WTC11 (cell line): Measurements from ENCODE around the gene C1GALT1C1L. TPM values are rescaled to one million over a fixed set of nuclear protein-coding genes. Genes with fewer than 3 reads are reported as not detected.

Source experiments
- ATAC-seq: fragments of 200-7000 bp; cut with Tn5 transposase; 2 replicates; pipeline ENCODE4 v1.10.0; 2021; ENCODE audit warnings: mild to moderate bottlenecking, moderate library complexity
- CTCF ChIA-PET: fragments of 300-600 bp; sonication (Branson Sonifier 250); formaldehyde crosslinking; loops from one replicate; lab custom pipeline; 2021; ENCODE audit warnings: antibody characterized with exemption; lab: Charles Lee
- POLR2A ChIA-PET: fragments of 350-600 bp; sonication (Branson Sonifier 250); formaldehyde crosslinking; loops from one replicate; lab custom pipeline; 2021; ENCODE audit warnings: antibody characterized with exemption; lab: Charles Lee
- DNase-seq: peaks from one replicate; pipeline ENCODE4 v3.0.0; 2021; ENCODE audit warnings: low spot score
- H3K27ac Mint-ChIP-seq: 2 replicates; pipeline ENCODE4 v1.8.0; 2021; ENCODE audit warnings: mixed read lengths
- H3K27me3 Mint-ChIP-seq: 2 replicates; pipeline ENCODE4 v1.8.0; 2021; ENCODE audit warnings: low read depth, mild to moderate bottlenecking, moderate library complexity, mixed read lengths
- H3K36me3 Mint-ChIP-seq: 2 replicates; pipeline ENCODE4 v1.8.0; 2021; ENCODE audit warnings: mixed read lengths
- H3K4me1 Mint-ChIP-seq: 2 replicates; pipeline ENCODE4 v1.8.0; 2022; ENCODE audit warnings: mixed read lengths
- H3K4me3 Mint-ChIP-seq: 2 replicates; pipeline ENCODE4 v1.8.0; 2021; ENCODE audit warnings: mild to moderate bottlenecking, moderate library complexity, mixed read lengths
- H3K9me3 Mint-ChIP-seq: 2 replicates; pipeline ENCODE4 v1.8.0; 2021; ENCODE audit warnings: mixed read lengths
- ATF2 ChIP-seq: sonication (generic); formaldehyde crosslinking; IDR thresholded peaks from 2 replicates; pipeline ENCODE4 v1.8.1; 2022; ENCODE audit warnings: low read depth, missing genetic modification reagents, borderline replicate concordance
- CREM ChIP-seq: sonication (generic); formaldehyde crosslinking; IDR thresholded peaks from 2 replicates; pipeline ENCODE4 v1.8.1; 2022; ENCODE audit warnings: mild to moderate bottlenecking, missing genetic modification reagents, moderate library complexity
- E2F5 ChIP-seq: sonication (generic); formaldehyde crosslinking; IDR thresholded peaks from 2 replicates; pipeline ENCODE4 v1.8.1; 2022; ENCODE audit warnings: mild to moderate bottlenecking, moderate library complexity, missing genetic modification reagents
- ELF4 ChIP-seq: sonication (generic); formaldehyde crosslinking; IDR thresholded peaks from 2 replicates; pipeline ENCODE4 v1.8.1; 2022; ENCODE audit warnings: low read depth, mild to moderate bottlenecking, moderate library complexity, missing genetic modification reagents
- HMGXB4 ChIP-seq: sonication (generic); formaldehyde crosslinking; IDR thresholded peaks from 2 replicates; pipeline ENCODE4 v1.8.1; 2023; ENCODE audit warnings: mild to moderate bottlenecking, moderate library complexity, missing genetic modification reagents
- JUN ChIP-seq: sonication (generic); formaldehyde crosslinking; IDR thresholded peaks from 2 replicates; pipeline ENCODE4 v1.8.0; 2023; ENCODE audit warnings: mild to moderate bottlenecking, missing genetic modification reagents
- KAT7 ChIP-seq: sonication (generic); formaldehyde crosslinking; IDR thresholded peaks from 2 replicates; pipeline ENCODE4 v1.8.1; 2023; ENCODE audit warnings: missing genetic modification reagents, mild to moderate bottlenecking, borderline replicate concordance
- MXD4 ChIP-seq: fragments of 250-450 bp; sonication (Bioruptor Pico); IDR thresholded peaks from 2 replicates; pipeline ENCODE4 v1.8.0; 2021; ENCODE audit warnings: mild to moderate bottlenecking, moderate library complexity, borderline replicate concordance
- NR2C2 ChIP-seq: sonication (generic); formaldehyde crosslinking; IDR thresholded peaks from 2 replicates; pipeline ENCODE4 v1.8.0; 2022; ENCODE audit warnings: mild to moderate bottlenecking, missing genetic modification reagents
- PRRX2 ChIP-seq: fragments of 250-450 bp; sonication (Bioruptor Pico); IDR thresholded peaks from 2 replicates; pipeline ENCODE4 v1.8.0; 2021; ENCODE audit warnings: mild to moderate bottlenecking
- TEAD1 ChIP-seq: sonication (generic); formaldehyde crosslinking; IDR thresholded peaks from 2 replicates; pipeline ENCODE4 v1.8.0; 2022; ENCODE audit warnings: mild to moderate bottlenecking, missing genetic modification reagents
- ZNF512 ChIP-seq: sonication (generic); formaldehyde crosslinking; IDR thresholded peaks from 2 replicates; pipeline ENCODE4 v1.8.1; 2022; ENCODE audit warnings: missing genetic modification reagents, borderline replicate concordance
- total RNA-seq: library from RNA; stranded (reverse); gene quantifications from 3 replicates; pipeline ENCODE4 v1.2.3, GENCODE V29; 2021
- TF ChIP-seq, protein P1 (sequence below): fragments of 250-450 bp; sonication (Bioruptor Pico); IDR thresholded peaks from 2 replicates; pipeline ENCODE4 v1.9.0; 2021; ENCODE audit warnings: moderate library complexity, mild to moderate bottlenecking, inconsistent platforms, borderline replicate concordance
- TF ChIP-seq, protein P2 (sequence below): sonication (generic); formaldehyde crosslinking; IDR thresholded peaks from 2 replicates; pipeline ENCODE4 v1.8.1; 2023; ENCODE audit warnings: mild to moderate bottlenecking, missing genetic modification reagents
- TF ChIP-seq, protein P3 (sequence below): sonication (generic); formaldehyde crosslinking; IDR thresholded peaks from 2 replicates; pipeline ENCODE4 v1.8.1; 2023; ENCODE audit warnings: mild to moderate bottlenecking, missing genetic modification reagents, borderline replicate concordance
- TF ChIP-seq, protein P4 (sequence below): fragments of 250-450 bp; sonication (Bioruptor Pico); IDR thresholded peaks from 2 replicates; pipeline ENCODE4 v1.9.0; 2021; ENCODE audit warnings: mild to moderate bottlenecking

Gene C1GALT1C1L
- total RNA-seq, 1 experiment from 2014 or later = 0.44 TPM

DNA sequence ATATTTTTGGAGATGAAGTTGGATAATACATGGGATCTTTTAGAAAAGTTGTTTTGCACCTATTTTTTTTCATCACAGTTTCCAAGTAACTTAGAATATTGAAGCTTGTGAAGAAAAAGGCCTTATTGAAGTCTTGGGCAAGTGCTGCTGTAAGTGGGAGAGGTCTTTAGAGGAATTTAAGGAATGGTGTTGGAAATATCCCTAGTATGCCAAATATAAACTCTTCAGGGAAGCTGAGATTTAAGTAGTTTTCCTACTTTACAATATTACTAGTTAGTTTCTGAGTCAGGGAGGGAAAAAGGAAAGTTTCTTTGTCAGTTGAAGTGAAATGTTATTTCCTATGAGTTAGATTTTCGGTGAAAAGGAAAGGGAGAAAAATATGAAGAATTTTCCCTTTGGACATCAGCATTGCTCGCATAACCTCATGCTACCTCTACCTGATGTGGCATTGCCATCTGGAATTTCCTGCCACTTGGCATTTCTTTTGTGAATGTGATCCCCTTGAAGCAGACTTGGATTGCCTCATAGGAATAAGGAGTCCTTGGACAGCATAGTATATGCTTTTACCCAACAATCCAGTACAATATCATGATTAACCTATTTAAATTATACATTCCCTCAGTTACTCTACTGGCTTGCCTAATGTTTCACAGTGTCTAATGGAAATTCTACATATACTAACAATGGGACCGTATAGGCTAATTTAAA, 27.1 kb downstream of the C1GALT1C1L start:
- ATAC-seq = no peak
- no peaks in the 10 kb centered on the region for H3K27me3 Mint-ChIP-seq
- H3K27ac Mint-ChIP-seq = no peak overlapping the region
- no peak overlapping the region for H3K4me3 Mint-ChIP-seq
- no peaks in the 10 kb centered on the region for H3K4me1 Mint-ChIP-seq
- CTCF ChIA-PET = no interaction called here
- no peak for DNase-seq
- H3K9me3 Mint-ChIP-seq = no peaks in the 10 kb centered on the region
- POLR2A ChIA-PET = no interaction called here
- no peaks in the 10 kb centered on the region for H3K36me3 Mint-ChIP-seq
- TF ChIP-seq TEAD1 (CRISPR knock-in tag) = no peak
- no peak for TF ChIP-seq ELF4 (CRISPR knock-in tag)
- TF ChIP-seq CREM (CRISPR knock-in tag) = no peak
- TF ChIP-seq ZNF512 = no peak
- no peak for TF ChIP-seq HMGXB4
- TF ChIP-seq E2F5 (CRISPR knock-in tag) = no peak
- no peak for TF ChIP-seq KAT7 (CRISPR knock-in tag)
- no peak for TF ChIP-seq ATF2
- no peak for TF ChIP-seq NR2C2 (CRISPR knock-in tag)
- TF ChIP-seq, protein P1, sequence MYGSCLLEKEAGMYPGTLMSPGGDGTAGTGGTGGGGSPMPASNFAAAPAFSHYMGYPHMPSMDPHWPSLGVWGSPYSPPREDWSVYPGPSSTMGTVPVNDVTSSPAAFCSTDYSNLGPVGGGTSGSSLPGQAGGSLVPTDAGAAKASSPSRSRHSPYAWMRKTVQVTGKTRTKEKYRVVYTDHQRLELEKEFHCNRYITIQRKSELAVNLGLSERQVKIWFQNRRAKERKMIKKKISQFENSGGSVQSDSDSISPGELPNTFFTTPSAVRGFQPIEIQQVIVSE (CRISPR knock-in tag) = no peak
- TF ChIP-seq, protein P2, sequence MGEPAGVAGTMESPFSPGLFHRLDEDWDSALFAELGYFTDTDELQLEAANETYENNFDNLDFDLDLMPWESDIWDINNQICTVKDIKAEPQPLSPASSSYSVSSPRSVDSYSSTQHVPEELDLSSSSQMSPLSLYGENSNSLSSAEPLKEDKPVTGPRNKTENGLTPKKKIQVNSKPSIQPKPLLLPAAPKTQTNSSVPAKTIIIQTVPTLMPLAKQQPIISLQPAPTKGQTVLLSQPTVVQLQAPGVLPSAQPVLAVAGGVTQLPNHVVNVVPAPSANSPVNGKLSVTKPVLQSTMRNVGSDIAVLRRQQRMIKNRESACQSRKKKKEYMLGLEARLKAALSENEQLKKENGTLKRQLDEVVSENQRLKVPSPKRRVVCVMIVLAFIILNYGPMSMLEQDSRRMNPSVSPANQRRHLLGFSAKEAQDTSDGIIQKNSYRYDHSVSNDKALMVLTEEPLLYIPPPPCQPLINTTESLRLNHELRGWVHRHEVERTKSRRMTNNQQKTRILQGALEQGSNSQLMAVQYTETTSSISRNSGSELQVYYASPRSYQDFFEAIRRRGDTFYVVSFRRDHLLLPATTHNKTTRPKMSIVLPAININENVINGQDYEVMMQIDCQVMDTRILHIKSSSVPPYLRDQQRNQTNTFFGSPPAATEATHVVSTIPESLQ (CRISPR knock-in tag) = no peak
- TF ChIP-seq, protein P3, sequence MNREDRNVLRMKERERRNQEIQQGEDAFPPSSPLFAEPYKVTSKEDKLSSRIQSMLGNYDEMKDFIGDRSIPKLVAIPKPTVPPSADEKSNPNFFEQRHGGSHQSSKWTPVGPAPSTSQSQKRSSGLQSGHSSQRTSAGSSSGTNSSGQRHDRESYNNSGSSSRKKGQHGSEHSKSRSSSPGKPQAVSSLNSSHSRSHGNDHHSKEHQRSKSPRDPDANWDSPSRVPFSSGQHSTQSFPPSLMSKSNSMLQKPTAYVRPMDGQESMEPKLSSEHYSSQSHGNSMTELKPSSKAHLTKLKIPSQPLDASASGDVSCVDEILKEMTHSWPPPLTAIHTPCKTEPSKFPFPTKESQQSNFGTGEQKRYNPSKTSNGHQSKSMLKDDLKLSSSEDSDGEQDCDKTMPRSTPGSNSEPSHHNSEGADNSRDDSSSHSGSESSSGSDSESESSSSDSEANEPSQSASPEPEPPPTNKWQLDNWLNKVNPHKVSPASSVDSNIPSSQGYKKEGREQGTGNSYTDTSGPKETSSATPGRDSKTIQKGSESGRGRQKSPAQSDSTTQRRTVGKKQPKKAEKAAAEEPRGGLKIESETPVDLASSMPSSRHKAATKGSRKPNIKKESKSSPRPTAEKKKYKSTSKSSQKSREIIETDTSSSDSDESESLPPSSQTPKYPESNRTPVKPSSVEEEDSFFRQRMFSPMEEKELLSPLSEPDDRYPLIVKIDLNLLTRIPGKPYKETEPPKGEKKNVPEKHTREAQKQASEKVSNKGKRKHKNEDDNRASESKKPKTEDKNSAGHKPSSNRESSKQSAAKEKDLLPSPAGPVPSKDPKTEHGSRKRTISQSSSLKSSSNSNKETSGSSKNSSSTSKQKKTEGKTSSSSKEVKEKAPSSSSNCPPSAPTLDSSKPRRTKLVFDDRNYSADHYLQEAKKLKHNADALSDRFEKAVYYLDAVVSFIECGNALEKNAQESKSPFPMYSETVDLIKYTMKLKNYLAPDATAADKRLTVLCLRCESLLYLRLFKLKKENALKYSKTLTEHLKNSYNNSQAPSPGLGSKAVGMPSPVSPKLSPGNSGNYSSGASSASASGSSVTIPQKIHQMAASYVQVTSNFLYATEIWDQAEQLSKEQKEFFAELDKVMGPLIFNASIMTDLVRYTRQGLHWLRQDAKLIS (CRISPR knock-in tag) = no peak
- no peak for TF ChIP-seq JUN (CRISPR knock-in tag)
- TF ChIP-seq, protein P4, sequence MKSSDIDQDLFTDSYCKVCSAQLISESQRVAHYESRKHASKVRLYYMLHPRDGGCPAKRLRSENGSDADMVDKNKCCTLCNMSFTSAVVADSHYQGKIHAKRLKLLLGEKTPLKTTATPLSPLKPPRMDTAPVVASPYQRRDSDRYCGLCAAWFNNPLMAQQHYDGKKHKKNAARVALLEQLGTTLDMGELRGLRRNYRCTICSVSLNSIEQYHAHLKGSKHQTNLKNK = no peak
- no peak for TF ChIP-seq MXD4 (CRISPR knock-in tag)
- no peak for TF ChIP-seq PRRX2
- TF ChIP-seq, all 79 proteins: peak for 0
